Glutamatergic neuron (in vitro differentiated cells): ENCODE data around the gene FGGY. TPM values are rescaled to one million over a fixed set of nuclear protein-coding genes. Genes with fewer than 3 reads are reported as not detected.

ENCODE experiments used
- DNase-seq: peaks from one replicate; pipeline ENCODE4 v3.0.0; 2022
- H3K27ac Mint-ChIP-seq: one replicate; pipeline ENCODE4 v1.8.0; 2020; ENCODE audit warnings: mild to moderate bottlenecking, mixed read lengths, inconsistent platforms; ENCODE audit not compliant: unreplicated experiment
- H3K27me3 Mint-ChIP-seq: one replicate; pipeline ENCODE4 v1.8.0; 2020; ENCODE audit warnings: mild to moderate bottlenecking, moderate library complexity, mixed read lengths, inconsistent platforms; ENCODE audit not compliant: unreplicated experiment
- H3K36me3 Mint-ChIP-seq: one replicate; pipeline ENCODE4 v1.8.0; 2020; ENCODE audit warnings: mild to moderate bottlenecking, mixed read lengths, inconsistent platforms; ENCODE audit not compliant: unreplicated experiment
- H3K4me1 Mint-ChIP-seq: one replicate; pipeline ENCODE4 v1.8.0; 2020; ENCODE audit warnings: mild to moderate bottlenecking, low read depth, mixed read lengths, inconsistent platforms; ENCODE audit not compliant: unreplicated experiment
- H3K4me3 Mint-ChIP-seq: one replicate; pipeline ENCODE4 v1.8.0; 2020; ENCODE audit warnings: mild to moderate bottlenecking, mixed read lengths, inconsistent platforms; ENCODE audit not compliant: unreplicated experiment
- H3K9me3 Mint-ChIP-seq: one replicate; pipeline ENCODE4 v1.8.0; 2020; ENCODE audit warnings: mild to moderate bottlenecking, moderate library complexity, mixed read lengths, inconsistent platforms; ENCODE audit not compliant: unreplicated experiment
- CTCF ChIP-seq: fragments of 200-600 bp; sonication (generic); IDR thresholded peaks from one replicate; pipeline ENCODE4 v1.5.0; 2021; ENCODE audit not compliant: partially characterized antibody, unreplicated experiment
- total RNA-seq: library from RNA; stranded (reverse); fragmentation: NEBNext Ultra II Directional; extraction: Animal tissue kit (Norgen Biotek cat#: 25700); gene quantifications from one replicate; pipeline ENCODE4 v1.2.1, GENCODE V29; 2021; ENCODE audit not compliant: unreplicated experiment

Gene FGGY
- total RNA-seq, 1 donor from 2014 or later: 11.6 TPM

GRCh38 chr1:59768792-59769735 lies 472.2 kb downstream of the FGGY start:
- H3K27ac Mint-ChIP-seq: no peak overlapping the region
- H3K4me3 Mint-ChIP-seq: no peak overlapping the region
- peaks cover 5% of the 10 kb centered on the region for H3K4me1 Mint-ChIP-seq
- no peak for TF ChIP-seq CTCF
- no peaks in the 10 kb centered on the region for H3K36me3 Mint-ChIP-seq
- DNase-seq: no peak
- no peaks in the 10 kb centered on the region for H3K9me3 Mint-ChIP-seq
- H3K27me3 Mint-ChIP-seq: no peaks in the 10 kb centered on the region

- H3K36me3 Mint-ChIP-seq: no peaks in the 10 kb centered on the region
- H3K9me3 Mint-ChIP-seq: no peaks in the 10 kb centered on the region
- H3K27me3 Mint-ChIP-seq: no peaks in the 10 kb centered on the region
- H3K27ac Mint-ChIP-seq: no peak overlapping the region
- no peak overlapping the region for H3K4me3 Mint-ChIP-seq
- TF ChIP-seq CTCF: no peak
- H3K4me1 Mint-ChIP-seq: peaks cover 5% of the 10 kb centered on the region
- DNase-seq: no peak
Measured at GRCh38 chr1:59769736-59770095, 472.8 kb downstream of the FGGY start.

GRCh38 chr1:59771361-59771760 lies 474.5 kb downstream of the FGGY start:
- H3K36me3 Mint-ChIP-seq: no peaks in the 10 kb centered on the region
- H3K27ac Mint-ChIP-seq: no peak overlapping the region
- no peak for DNase-seq
- H3K27me3 Mint-ChIP-seq: no peaks in the 10 kb centered on the region
- no peaks in the 10 kb centered on the region for H3K9me3 Mint-ChIP-seq
- peaks cover 5% of the 10 kb centered on the region for H3K4me1 Mint-ChIP-seq
- H3K4me3 Mint-ChIP-seq: no peak overlapping the region
- TF ChIP-seq CTCF: no peak

GRCh38 chr1:59775480-59775879 lies 478.6 kb downstream of the FGGY start:
- Mint-ChIP-seq H3K27me3 (no peaks in the 10 kb centered on the region), H3K4me1 (no peaks in the 10 kb centered on the region), H3K36me3 (no peaks in the 10 kb centered on the region), H3K4me3 (no peak overlapping the region), H3K9me3 (no peaks in the 10 kb centered on the region), H3K27ac (no peak overlapping the region)
- DNase-seq: no peak
- TF ChIP-seq CTCF: no peak
